ENCODE data around the gene CFAP54.

DNA sequence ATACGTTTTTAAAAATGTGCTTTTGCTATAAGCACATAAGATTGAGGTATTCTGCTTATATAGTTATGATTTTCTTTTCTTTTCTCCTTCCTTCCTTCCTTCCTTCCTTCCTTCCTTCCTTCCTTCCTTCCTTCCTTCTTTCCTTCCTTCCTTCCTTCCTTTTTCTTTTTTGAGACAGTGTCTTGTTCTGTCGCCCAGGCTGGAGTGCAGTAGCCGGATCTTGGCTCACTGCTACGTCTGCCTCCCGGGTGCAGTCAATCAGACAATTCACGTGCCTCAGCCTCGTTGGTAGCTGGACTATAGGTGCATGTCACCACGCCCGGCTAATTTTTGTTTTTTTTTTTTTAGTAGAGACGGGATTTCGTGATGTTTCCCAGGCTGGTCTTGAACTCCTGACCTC lies 5.8 kb downstream of the CFAP54 start:
- no peak for TF ChIP-seq EZH2 (IDR thresholded peaks at IDR 0.05)
- TF ChIP-seq FOXP2 (optimal IDR thresholded peaks at IDR 0.05; ENCODE audit: control extremely low read depth, extremely low read length, insufficient read depth) = no peak

Measured in SK-N-MC (cell line).